NT2/D1 (cell line): ENCODE measurements around the gene NDUFAF2.

Experiments
- SUZ12 ChIP-seq: IDR thresholded peaks from 2 replicates; pipeline ENCODE4 v1.6.1; 2011; ENCODE audit not compliant: insufficient read length, insufficient read depth; ENCODE audit errors: extremely low read depth
- YY1 ChIP-seq: IDR thresholded peaks from 2 replicates; pipeline ENCODE4 v1.6.1; 2011; ENCODE audit not compliant: insufficient read length, insufficient read depth
- ZNF274 ChIP-seq: IDR thresholded peaks from 2 replicates; pipeline ENCODE4 v1.6.1; 2011; ENCODE audit warnings: mild to moderate bottlenecking, low read depth, low read length

GRCh38 chr5:61163905-61164304 lies 218.9 kb downstream of the NDUFAF2 start:
- no peak for TF ChIP-seq YY1
- no peak for TF ChIP-seq ZNF274
- no peak for TF ChIP-seq SUZ12
